Measurements from ENCODE around the gene CNTLN. TPM values are rescaled to one million over a fixed set of nuclear protein-coding genes. Genes with fewer than 3 reads are reported as not detected.
"Not testable (repeated sequence)": the region's sequence is repeated elsewhere in the genome, so short reads cannot be mapped to it uniquely, and the experiment has no call there.

Gene CNTLN
- total RNA-seq, 1 donor from 2014 or later = 7.4 TPM

DNA sequence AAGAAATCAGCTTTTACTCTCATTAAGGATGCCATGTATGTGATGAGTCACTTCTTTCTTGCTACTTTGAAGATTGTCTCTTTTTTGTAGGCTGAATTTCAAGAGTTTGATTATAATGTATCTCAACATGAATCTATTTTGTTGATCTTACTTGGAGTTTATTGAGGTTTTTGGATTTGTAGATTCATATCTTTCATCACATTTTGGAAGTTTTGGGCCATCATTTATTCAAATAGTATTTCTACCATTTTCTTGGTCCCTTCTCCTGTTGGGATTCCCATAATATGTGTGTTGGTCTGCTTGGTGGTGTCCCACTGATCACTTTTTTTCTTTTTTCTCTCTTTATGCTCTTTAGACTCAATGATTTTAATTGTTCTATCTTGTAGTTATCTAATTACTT is 116.3 kb downstream of the CNTLN start:
- Mint-ChIP-seq H3K27me3 (ENCODE audit: unreplicated experiment) (no peaks in the 10 kb centered on the region), H3K4me3 (ENCODE audit: unreplicated experiment) (no peak overlapping the region), H3K9me3 (ENCODE audit: unreplicated experiment) (no peaks in the 10 kb centered on the region), H3K27ac (ENCODE audit: unreplicated experiment) (no peak overlapping the region), H3K36me3 (ENCODE audit: low read depth, unreplicated experiment) (no peaks in the 10 kb centered on the region), H3K4me1 (ENCODE audit: unreplicated experiment) (no peaks in the 10 kb centered on the region)
- TF ChIP-seq, protein P1, sequence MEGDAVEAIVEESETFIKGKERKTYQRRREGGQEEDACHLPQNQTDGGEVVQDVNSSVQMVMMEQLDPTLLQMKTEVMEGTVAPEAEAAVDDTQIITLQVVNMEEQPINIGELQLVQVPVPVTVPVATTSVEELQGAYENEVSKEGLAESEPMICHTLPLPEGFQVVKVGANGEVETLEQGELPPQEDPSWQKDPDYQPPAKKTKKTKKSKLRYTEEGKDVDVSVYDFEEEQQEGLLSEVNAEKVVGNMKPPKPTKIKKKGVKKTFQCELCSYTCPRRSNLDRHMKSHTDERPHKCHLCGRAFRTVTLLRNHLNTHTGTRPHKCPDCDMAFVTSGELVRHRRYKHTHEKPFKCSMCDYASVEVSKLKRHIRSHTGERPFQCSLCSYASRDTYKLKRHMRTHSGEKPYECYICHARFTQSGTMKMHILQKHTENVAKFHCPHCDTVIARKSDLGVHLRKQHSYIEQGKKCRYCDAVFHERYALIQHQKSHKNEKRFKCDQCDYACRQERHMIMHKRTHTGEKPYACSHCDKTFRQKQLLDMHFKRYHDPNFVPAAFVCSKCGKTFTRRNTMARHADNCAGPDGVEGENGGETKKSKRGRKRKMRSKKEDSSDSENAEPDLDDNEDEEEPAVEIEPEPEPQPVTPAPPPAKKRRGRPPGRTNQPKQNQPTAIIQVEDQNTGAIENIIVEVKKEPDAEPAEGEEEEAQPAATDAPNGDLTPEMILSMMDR (IDR thresholded peaks at IDR 0.05; ENCODE audit: unreplicated experiment) = no peak
- no peak for DNase-seq (ENCODE audit: low spot score)

GRCh38 chr9:17268531-17269188 is 133.8 kb downstream of the CNTLN start:
- H3K4me1 Mint-ChIP-seq (ENCODE audit: unreplicated experiment); H3K27ac Mint-ChIP-seq (ENCODE audit: unreplicated experiment); H3K9me3 Mint-ChIP-seq (ENCODE audit: unreplicated experiment); H3K27me3 Mint-ChIP-seq (ENCODE audit: unreplicated experiment); H3K4me3 Mint-ChIP-seq (ENCODE audit: unreplicated experiment); H3K36me3 Mint-ChIP-seq (ENCODE audit: low read depth, unreplicated experiment): not testable (repeated sequence)
- peak; percentile 9 for DNase-seq (ENCODE audit: low spot score)

DNA sequence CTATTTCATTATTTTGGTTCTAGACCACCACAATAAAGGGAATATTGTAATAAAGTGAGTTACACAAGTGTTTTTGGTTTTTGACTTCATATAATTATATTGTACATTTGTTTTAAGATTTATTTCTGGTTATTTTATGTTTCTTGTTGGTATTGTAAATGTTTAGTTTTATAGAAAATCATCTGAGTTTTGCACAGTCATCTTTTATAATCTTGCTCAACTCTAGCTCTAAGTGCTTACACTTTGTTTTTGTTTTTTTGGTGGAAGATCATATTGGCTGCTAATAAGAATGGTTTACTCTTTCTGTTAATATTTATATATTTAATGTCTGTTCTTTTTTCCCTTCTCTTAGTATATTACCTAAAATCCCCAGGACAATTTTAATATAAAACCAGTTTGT is 135.0 kb downstream of the CNTLN start:
- no peak for DNase-seq (ENCODE audit: low spot score)
- no peak overlapping the region for H3K27ac Mint-ChIP-seq (ENCODE audit: unreplicated experiment)
- no peak overlapping the region for H3K4me3 Mint-ChIP-seq (ENCODE audit: unreplicated experiment)
- no peaks in the 10 kb centered on the region for H3K36me3 Mint-ChIP-seq (ENCODE audit: low read depth, unreplicated experiment)
- H3K9me3 Mint-ChIP-seq (ENCODE audit: unreplicated experiment) = no peaks in the 10 kb centered on the region
- no peaks in the 10 kb centered on the region for H3K27me3 Mint-ChIP-seq (ENCODE audit: unreplicated experiment)
- no peaks in the 10 kb centered on the region for H3K4me1 Mint-ChIP-seq (ENCODE audit: unreplicated experiment)
- TF ChIP-seq, protein P1 (IDR thresholded peaks at IDR 0.05; ENCODE audit: unreplicated experiment) = no peak

GRCh38 chr9:17272536-17272935 is 137.7 kb downstream of the CNTLN start:
- Mint-ChIP-seq H3K4me1 (ENCODE audit: unreplicated experiment) (no peaks in the 10 kb centered on the region), H3K27ac (ENCODE audit: unreplicated experiment) (no peak overlapping the region), H3K27me3 (ENCODE audit: unreplicated experiment) (no peaks in the 10 kb centered on the region), H3K36me3 (ENCODE audit: low read depth, unreplicated experiment) (no peaks in the 10 kb centered on the region), H3K4me3 (ENCODE audit: unreplicated experiment) (no peak overlapping the region), H3K9me3 (ENCODE audit: unreplicated experiment) (no peaks in the 10 kb centered on the region)
- DNase-seq (ENCODE audit: low spot score) = no peak
- TF ChIP-seq, protein P1 (IDR thresholded peaks at IDR 0.05; ENCODE audit: unreplicated experiment) = no peak

DNA sequence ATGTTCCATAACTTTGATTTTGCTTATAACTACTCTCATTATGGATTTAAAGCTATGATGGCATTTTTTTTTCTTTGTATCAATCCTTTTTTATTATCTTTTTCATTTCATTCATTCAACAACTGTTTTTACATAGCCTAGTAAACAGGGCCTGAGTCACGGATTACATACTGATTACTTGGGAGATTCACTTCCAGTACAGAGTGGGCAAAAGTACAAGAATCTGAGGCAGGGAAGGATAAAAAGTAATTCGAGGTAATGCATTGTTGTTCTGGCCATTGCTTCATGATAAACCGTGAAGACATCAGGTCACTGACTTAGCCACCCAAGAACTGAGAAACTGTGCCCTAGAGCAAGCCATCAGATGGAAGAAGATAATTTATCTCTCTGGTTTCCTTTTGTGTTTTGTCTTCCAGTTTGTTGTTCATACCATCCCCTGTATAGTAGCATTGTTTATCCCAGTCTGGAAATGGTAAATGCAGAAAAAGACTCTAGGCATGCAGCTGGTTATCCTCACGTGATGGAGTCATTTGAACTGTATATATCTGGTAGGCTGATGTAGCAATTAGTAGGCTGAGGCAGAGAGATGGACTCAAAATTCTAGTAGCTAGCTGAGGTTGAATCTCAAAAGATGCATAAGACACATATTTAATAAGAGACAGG is 145.6 kb downstream of the CNTLN start:
- Mint-ChIP-seq H3K27me3 (ENCODE audit: unreplicated experiment) (peaks cover 3% of the 10 kb centered on the region), H3K4me1 (ENCODE audit: unreplicated experiment) (no peaks in the 10 kb centered on the region)
- DNase-seq (ENCODE audit: low spot score) = no peak

DNA sequence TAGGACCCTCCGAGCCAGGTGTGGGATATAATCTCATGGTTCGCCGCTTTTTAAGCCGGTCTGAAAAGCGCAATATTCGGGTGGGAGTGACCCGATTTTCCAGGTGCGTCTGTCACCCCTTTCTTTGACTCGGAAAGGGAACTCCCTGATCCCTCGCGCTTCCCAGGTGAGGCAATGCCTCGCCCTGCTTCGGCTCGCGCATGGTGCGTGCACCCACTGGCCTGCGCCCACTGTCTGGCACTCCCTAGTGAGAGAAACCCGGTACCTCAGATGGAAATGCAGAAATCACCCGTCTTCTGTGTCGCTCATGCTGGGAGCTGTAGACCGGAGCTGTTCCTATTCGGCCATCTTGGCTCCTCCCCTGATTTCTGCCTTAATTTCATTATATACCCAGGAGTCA is 155.8 kb downstream of the CNTLN start:
- H3K9me3 Mint-ChIP-seq (ENCODE audit: unreplicated experiment); DNase-seq (ENCODE audit: low spot score): not testable (repeated sequence)

More for the DNA sequence above, 145.6 kb downstream of the CNTLN start:
- Mint-ChIP-seq H3K4me3 (ENCODE audit: unreplicated experiment) (no peak overlapping the region), H3K27ac (ENCODE audit: unreplicated experiment) (no peak overlapping the region), H3K9me3 (ENCODE audit: unreplicated experiment) (no peaks in the 10 kb centered on the region), H3K36me3 (ENCODE audit: low read depth, unreplicated experiment) (no peaks in the 10 kb centered on the region)
- TF ChIP-seq, protein P1 (IDR thresholded peaks at IDR 0.05; ENCODE audit: unreplicated experiment) = no peak

More for the DNA sequence above, 155.8 kb downstream of the CNTLN start:
- not testable (repeated sequence) for H3K4me1 Mint-ChIP-seq (ENCODE audit: unreplicated experiment); H3K4me3 Mint-ChIP-seq (ENCODE audit: unreplicated experiment); H3K27ac Mint-ChIP-seq (ENCODE audit: unreplicated experiment); H3K27me3 Mint-ChIP-seq (ENCODE audit: unreplicated experiment)
- H3K36me3 Mint-ChIP-seq (ENCODE audit: low read depth, unreplicated experiment) = peaks cover 17% of the 10 kb centered on the region

Measured in endothelial cell (in vitro differentiated cells).